ENCODE results near the gene PHETA1.

DNA sequence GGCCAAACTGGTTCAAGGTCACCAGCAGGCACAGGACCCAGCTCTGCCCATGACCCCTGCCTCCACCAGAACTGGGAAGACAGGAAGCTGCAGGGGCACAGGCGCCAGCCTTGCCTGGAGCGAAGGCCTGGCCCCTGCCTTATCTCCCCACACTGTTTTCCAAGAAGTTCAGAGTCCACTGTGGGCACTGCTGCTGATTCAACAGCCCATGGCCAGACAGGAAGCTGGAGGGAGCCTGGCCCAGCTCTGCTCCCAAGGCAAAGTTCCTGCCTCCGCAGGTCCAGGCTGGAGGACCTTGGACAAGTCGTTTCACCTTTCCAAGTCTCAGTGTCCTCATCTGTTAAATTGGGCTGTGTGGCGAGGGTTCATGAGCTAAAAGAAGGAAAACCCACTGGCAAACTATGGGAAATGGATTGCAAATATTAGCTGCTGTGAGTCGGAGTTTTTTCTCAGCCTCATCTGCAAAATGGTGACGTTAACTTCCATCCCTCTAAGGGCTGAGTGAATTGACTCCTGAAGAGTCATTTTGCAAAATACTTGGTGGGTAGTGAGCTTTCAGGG, 1.2 kb downstream of the PHETA1 start:
- TF ChIP-seq, protein P1, sequence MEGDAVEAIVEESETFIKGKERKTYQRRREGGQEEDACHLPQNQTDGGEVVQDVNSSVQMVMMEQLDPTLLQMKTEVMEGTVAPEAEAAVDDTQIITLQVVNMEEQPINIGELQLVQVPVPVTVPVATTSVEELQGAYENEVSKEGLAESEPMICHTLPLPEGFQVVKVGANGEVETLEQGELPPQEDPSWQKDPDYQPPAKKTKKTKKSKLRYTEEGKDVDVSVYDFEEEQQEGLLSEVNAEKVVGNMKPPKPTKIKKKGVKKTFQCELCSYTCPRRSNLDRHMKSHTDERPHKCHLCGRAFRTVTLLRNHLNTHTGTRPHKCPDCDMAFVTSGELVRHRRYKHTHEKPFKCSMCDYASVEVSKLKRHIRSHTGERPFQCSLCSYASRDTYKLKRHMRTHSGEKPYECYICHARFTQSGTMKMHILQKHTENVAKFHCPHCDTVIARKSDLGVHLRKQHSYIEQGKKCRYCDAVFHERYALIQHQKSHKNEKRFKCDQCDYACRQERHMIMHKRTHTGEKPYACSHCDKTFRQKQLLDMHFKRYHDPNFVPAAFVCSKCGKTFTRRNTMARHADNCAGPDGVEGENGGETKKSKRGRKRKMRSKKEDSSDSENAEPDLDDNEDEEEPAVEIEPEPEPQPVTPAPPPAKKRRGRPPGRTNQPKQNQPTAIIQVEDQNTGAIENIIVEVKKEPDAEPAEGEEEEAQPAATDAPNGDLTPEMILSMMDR (IDR thresholded peaks at IDR 0.05) = no peak
- TF ChIP-seq REST (IDR thresholded peaks at IDR 0.05; ENCODE audit: insufficient read depth in 1 of 2, low read depth in 2 of 2, low read length in 1 of 2) (no peak), POLR2AphosphoS5 (IDR thresholded peaks at IDR 0.05; ENCODE audit: low read depth, low read length) (no peak), SIN3A (IDR thresholded peaks at IDR 0.05; ENCODE audit: borderline replicate concordance, insufficient read depth, low read depth, low read length) (no peak), TCF7L2 (IDR thresholded peaks at IDR 0.05; ENCODE audit: low read depth, low read length) (no peak)

All from Panc1 (cell line).